DND-41 (cell line): ENCODE data around the gene DERL2.

ENCODE experiments used
- EZH2 ChIP-seq: IDR thresholded peaks from 3 replicates; pipeline ENCODE4 v1.6.1; 2012; ENCODE audit warnings: borderline replicate concordance, low read depth, mild to moderate bottlenecking, moderate library complexity, low read length, inconsistent platforms; ENCODE audit not compliant: severe bottlenecking
- TF ChIP-seq, protein P1 (sequence below): IDR thresholded peaks from 2 replicates; pipeline ENCODE4 v1.5.1; 2012; ENCODE audit warnings: borderline replicate concordance, low read length, moderate library complexity, mild to moderate bottlenecking; ENCODE audit not compliant: poor library complexity, severe bottlenecking; ENCODE audit errors: extremely low read depth

GRCh38 chr17:5532581-5532980, 46.6 kb upstream of the DERL2 start:
- no peak for TF ChIP-seq EZH2
- TF ChIP-seq, protein P1, sequence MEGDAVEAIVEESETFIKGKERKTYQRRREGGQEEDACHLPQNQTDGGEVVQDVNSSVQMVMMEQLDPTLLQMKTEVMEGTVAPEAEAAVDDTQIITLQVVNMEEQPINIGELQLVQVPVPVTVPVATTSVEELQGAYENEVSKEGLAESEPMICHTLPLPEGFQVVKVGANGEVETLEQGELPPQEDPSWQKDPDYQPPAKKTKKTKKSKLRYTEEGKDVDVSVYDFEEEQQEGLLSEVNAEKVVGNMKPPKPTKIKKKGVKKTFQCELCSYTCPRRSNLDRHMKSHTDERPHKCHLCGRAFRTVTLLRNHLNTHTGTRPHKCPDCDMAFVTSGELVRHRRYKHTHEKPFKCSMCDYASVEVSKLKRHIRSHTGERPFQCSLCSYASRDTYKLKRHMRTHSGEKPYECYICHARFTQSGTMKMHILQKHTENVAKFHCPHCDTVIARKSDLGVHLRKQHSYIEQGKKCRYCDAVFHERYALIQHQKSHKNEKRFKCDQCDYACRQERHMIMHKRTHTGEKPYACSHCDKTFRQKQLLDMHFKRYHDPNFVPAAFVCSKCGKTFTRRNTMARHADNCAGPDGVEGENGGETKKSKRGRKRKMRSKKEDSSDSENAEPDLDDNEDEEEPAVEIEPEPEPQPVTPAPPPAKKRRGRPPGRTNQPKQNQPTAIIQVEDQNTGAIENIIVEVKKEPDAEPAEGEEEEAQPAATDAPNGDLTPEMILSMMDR, result no peak
